ENCODE measurements around the gene HOXD10.

HOXD10 gene

DNA sequence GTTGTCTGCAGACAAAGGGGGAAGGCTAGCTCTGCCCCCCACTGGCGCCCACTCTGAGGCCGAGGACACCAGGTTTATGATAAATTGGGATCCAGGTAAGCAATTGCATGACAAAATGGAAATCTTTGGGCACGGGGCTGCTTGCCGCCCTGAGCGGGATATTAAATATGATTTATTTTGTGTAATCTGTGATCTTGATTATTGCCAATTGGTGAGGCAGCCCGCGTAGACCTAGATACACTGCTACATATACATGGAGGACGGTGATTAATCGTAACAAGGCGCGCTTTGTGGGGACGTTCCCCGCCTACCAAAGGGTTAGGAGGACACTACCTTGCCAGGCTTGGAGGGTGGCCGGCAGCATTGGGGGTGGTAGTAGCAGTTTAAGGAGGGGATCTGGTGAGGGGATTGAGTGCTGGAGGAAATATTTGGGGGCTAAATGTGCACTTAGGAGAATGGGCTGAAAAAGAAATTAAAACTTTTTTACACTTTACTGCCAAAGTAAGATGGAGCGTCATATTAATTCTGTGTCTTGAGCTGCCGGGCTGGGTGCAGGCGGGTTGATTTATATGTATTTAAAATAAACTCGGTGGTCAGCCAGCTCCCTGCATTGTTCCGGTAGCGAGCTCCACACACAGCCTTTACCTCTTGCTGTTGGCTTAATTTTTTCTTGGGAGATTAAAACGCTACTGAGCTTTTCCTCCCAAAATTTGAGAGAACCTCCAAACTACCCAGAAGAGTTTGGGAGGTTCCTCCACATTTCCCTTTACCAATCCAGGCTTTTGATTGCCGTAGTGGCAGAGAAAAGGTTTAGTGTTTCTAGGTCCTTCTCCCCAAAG, 44.6 kb downstream of the HOXD10 start:
- Histone ChIP-seq H2AFZ (ENCODE audit: low read depth, low read length) (no peak overlapping the region), H3K9me3 (ENCODE audit: insufficient read depth, low read length) (no peaks in the 10 kb centered on the region), H3K27me3 (ENCODE audit: low read depth, low read length) (no peaks in the 10 kb centered on the region), H3K9ac (ENCODE audit: low read length) (no peak overlapping the region), H3K4me2 (ENCODE audit: low read length) (no peak overlapping the region), H3K79me2 (ENCODE audit: low read length) (no peaks in the 10 kb centered on the region), H3K4me1 (ENCODE audit: low read length) (no peaks in the 10 kb centered on the region), H3K27ac (ENCODE audit: low read length) (no peak overlapping the region), H3K4me3 (ENCODE audit: low read length) (no peak overlapping the region), H3K36me3 (replicated peaks; ENCODE audit: low read depth, low read length) (no peaks in the 10 kb centered on the region), H4K20me1 (ENCODE audit: insufficient read depth, low read length) (no peaks in the 10 kb centered on the region)
- no peak for TF ChIP-seq EZH2phosphoT487 (IDR thresholded peaks at IDR 0.05; ENCODE audit: low read depth)
- TF ChIP-seq, protein P1, sequence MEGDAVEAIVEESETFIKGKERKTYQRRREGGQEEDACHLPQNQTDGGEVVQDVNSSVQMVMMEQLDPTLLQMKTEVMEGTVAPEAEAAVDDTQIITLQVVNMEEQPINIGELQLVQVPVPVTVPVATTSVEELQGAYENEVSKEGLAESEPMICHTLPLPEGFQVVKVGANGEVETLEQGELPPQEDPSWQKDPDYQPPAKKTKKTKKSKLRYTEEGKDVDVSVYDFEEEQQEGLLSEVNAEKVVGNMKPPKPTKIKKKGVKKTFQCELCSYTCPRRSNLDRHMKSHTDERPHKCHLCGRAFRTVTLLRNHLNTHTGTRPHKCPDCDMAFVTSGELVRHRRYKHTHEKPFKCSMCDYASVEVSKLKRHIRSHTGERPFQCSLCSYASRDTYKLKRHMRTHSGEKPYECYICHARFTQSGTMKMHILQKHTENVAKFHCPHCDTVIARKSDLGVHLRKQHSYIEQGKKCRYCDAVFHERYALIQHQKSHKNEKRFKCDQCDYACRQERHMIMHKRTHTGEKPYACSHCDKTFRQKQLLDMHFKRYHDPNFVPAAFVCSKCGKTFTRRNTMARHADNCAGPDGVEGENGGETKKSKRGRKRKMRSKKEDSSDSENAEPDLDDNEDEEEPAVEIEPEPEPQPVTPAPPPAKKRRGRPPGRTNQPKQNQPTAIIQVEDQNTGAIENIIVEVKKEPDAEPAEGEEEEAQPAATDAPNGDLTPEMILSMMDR (IDR thresholded peaks at IDR 0.05; ENCODE audit: low read depth, low read length) = no peak

DNA sequence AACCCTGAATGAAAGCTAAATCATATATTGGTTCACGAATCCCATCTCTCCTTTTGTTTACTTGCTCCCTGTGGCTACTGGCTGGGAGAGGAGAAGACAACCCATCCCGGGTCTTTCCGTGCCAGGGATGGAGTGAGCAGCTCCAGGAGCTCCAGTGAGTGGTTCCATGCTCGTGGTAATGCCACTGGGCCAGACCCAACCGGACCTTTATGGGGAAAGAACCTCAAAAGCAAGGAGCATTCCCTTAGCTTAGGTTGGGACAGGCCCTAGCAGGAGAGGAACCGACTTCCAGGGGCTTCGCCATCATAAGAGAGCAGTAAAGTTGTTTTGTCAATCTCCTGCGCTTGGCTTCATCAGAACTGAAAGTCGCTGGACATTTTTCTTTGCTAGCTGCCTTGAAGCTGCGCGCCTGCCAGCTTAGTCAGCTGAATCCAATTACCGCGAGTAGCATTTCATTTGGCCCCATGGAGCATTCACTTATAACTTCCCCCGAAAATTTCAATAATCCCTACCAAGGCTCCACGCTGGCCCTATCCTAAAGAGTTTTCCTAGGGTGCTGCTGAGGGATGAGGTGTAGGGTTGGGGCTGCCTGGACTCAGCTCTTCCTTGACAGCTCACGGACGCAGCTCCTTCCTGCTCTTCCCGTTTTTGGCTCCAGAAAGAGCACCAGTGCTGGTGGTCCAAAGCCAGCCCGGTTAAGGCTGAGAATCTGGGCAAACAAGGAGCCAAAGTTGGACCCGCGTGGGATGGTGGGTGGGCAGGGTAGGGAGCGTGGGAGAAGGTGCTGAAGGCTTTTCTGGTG, 45.4 kb downstream of the HOXD10 start:
- Histone ChIP-seq H3K9me3 (ENCODE audit: insufficient read depth, low read length) (no peaks in the 10 kb centered on the region), H3K4me1 (ENCODE audit: low read length) (no peaks in the 10 kb centered on the region), H3K79me2 (ENCODE audit: low read length) (no peaks in the 10 kb centered on the region), H3K27ac (ENCODE audit: low read length) (no peak overlapping the region), H3K9ac (ENCODE audit: low read length) (no peak overlapping the region), H3K4me3 (ENCODE audit: low read length) (no peak overlapping the region), H3K36me3 (replicated peaks; ENCODE audit: low read depth, low read length) (no peaks in the 10 kb centered on the region), H3K4me2 (ENCODE audit: low read length) (no peak overlapping the region), H2AFZ (ENCODE audit: low read depth, low read length) (no peak overlapping the region), H3K27me3 (ENCODE audit: low read depth, low read length) (peaks cover 3% of the 10 kb centered on the region; the same call in 1 of the 2 replicates), H4K20me1 (ENCODE audit: insufficient read depth, low read length) (no peaks in the 10 kb centered on the region)
- no peak for TF ChIP-seq EZH2phosphoT487 (IDR thresholded peaks at IDR 0.05; ENCODE audit: low read depth)
- TF ChIP-seq, protein P1 (IDR thresholded peaks at IDR 0.05; ENCODE audit: low read depth, low read length) = no peak

- Histone ChIP-seq H3K9ac (ENCODE audit: low read length) (no peak overlapping the region), H3K4me2 (ENCODE audit: low read length) (no peak overlapping the region), H3K9me3 (ENCODE audit: insufficient read depth, low read length) (no peaks in the 10 kb centered on the region), H3K36me3 (replicated peaks; ENCODE audit: low read depth, low read length) (no peaks in the 10 kb centered on the region), H2AFZ (ENCODE audit: low read depth, low read length) (no peak overlapping the region), H3K27me3 (ENCODE audit: low read depth, low read length) (peaks cover 3% of the 10 kb centered on the region; the same call in 1 of the 2 replicates), H3K27ac (ENCODE audit: low read length) (no peak overlapping the region), H4K20me1 (ENCODE audit: insufficient read depth, low read length) (no peaks in the 10 kb centered on the region), H3K4me1 (ENCODE audit: low read length) (no peaks in the 10 kb centered on the region), H3K4me3 (ENCODE audit: low read length) (no peak overlapping the region), H3K79me2 (ENCODE audit: low read length) (no peaks in the 10 kb centered on the region)
- TF ChIP-seq, protein P1 (IDR thresholded peaks at IDR 0.05; ENCODE audit: low read depth, low read length) = no peak
- no peak for TF ChIP-seq EZH2phosphoT487 (IDR thresholded peaks at IDR 0.05; ENCODE audit: low read depth)
These were observed 46.5 kb downstream of the HOXD10 start for GRCh38 chr2:176162911-176163671.

All from OCI-LY3 (cell line).